TTC549 (cell line): ENCODE results near the gene PARD3B.

Experiments
- FAIRE-seq: peaks from 2 replicates; lab custom pipeline; 2012; peaks lifted over from hg19 to GRCh38; lab: Jason Lieb, UNC

The PARD3B gene

DNA sequence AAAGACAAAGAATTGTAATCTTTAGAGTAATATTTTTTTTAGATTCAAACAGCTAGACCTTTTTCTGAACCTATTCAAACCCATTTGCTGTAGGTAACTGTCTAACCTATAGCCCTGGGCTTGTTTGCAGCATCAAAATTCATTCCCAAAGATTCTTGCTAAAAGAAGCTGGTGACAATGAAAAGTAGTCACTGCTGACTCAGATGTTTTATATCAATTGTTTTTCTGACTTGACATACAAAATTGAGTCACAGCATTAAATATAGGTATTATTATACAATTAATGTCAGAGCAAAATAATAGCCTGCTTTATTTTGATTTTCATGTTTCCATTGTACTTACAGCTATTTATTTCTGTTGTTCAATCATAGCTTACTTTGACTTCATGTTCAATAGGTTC lies 816.7 kb downstream of the PARD3B start:
- FAIRE-seq, result no peak

DNA sequence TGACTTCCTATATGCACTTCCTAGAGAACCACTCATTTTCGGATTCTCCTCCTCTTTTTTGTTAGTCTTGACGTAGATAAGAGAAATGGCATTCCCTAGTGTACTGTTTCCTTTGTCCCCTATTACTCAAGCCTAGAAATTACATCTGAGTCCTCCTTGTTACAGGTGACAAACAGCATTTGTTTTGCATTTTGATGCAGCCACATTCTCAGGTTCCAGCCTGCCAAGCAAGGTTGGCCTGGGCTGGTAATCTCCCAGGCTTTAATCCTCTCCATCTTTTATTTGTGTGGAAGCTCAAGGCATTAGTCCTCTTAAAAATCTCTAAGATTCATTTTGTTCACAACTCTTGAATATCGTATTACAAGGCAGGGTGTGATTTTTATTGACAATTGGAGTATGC lies 819.0 kb downstream of the PARD3B start:
- no peak for FAIRE-seq

GRCh38 chr2:205366336-205367060 lies 821.2 kb downstream of the PARD3B start:
- FAIRE-seq, result no peak

DNA sequence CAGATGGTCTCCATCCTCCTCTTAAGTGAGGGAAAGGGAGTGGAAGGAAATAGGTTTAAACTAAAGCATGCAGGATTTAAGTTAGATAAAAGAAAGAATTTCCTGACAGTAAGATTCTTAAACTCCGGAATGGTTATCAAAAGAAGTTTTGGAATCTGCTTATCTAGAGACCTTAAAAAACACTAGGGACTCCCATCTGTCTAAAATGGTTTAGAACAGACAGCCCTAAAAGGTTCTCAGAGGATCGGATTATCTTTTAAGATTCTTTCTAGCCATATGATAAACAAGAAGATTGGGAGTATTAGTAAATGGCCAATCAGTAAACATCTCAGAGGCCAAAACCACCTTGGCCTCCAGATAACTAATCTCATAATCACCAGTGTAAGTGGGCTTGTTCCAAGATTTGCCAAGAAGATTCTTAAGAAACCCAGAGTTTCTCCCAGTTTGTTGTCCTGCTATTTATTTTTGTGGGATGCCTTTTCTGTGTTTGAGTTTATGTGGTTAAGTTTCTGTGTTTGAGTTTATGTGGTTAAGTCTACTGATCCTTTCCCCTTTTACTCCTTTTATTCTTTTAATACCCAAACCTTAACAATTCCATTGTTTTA lies 822.2 kb downstream of the PARD3B start:
- FAIRE-seq, result no peak

DNA sequence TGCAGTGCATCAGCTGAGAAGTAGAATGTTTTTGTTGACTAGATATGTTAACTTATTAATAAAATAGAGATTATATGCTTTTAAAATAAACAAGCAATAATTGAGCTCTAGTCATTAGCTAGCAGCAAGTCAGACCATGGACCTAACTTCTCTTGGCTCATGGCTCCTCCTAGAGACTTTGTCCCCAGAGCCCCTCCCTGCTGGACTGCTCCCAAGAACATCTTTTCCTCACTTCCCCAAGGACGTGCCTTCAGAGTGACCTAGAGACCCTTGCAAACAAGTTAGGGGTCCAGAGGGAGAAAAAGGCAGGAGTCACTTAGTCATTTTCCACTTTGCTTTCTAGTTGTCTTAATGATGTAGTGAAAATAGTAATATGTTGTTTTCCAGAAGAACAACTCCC lies 824.5 kb downstream of the PARD3B start:
- FAIRE-seq, result no peak

DNA sequence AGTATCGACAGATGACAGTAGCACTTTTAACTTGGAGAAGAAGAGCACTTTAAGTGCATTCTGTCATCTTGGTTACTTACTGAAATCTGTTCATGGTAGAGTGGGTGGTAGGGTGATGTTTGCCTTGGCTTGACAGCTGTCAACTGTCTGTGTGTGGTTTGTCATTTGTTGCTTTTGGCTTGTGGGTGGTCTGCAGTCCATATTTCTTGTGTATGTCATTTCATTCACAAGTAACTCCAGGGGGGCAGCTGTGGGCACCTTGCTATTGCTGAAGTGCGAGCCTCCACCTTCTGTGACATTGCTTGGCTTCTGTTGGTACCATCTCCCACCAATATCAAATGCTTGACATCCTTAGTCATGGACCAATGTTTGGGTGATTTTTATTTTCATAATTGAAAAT lies 825.5 kb downstream of the PARD3B start:
- no peak for FAIRE-seq

- FAIRE-seq, result no peak
These were observed 826.9 kb downstream of the PARD3B start for GRCh38 chr2:205372141-205372540.

DNA sequence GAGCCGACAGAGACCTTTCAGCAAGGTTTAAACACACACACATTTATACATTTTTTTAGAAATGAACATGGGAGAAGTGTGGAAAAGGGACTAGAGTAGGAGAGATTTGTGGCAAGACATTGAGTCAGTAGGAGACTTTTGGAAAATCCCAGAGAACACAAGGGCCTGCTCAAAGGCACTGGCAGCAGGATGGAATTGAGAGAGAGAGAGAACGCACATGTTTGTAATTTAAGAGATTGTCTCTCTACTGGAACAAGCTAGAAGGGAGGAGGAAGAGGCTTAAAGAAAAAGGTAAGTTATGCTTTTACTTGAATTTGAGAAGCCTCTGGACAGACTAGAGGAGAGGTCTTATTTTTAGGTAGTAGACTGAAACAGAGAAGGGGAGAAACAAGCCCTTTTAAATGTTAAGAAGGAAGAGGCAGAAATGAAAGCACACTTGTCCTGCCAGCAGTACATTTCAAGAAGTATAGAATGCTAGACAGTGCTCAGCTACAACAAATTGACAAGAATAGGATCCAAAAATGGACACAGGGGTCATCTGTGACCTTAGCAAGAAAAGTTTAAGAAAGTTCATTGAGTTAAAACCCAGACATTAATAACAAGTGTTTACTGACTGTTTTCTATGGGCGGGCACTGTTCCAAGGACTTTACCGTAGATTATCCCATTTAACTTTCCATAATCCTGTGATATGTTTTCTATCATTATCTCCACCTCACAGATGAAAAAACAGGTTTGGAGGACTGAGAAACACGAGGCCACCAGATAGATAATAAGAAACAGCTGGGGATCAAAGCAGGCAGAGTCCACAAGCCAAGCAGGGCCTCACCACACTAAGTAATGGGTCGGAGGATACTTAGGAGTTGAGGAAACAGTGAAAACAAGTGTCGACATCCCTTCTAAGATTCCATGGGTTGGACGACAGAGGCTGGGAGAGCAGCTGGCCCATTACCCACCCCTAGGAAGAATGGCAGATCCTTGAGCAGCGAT lies 830.5 kb downstream of the PARD3B start:
- no peak for FAIRE-seq

DNA sequence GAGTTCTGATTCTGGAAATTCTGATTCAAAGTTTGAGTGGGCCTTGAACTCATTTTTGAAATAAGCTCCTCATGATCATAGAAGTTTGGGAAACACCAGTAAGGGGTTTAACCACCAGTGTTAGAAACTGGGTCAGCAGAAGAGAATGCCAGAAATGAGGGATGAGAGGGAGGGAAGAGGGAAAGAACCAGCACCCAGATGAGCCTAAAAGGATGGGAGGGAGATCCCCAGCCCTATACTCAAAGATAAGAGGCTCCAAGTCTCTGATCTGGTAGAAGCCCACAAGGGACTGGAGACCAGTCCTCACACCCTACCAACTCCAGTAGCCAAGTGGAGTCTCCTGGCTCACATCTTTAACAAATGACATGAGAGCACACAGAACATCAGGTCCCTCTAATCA lies 832.0 kb downstream of the PARD3B start:
- FAIRE-seq, result no peak

GRCh38 chr2:205383601-205384000 lies 838.3 kb downstream of the PARD3B start:
- FAIRE-seq, result no peak

GRCh38 chr2:205386109-205386508 lies 840.8 kb downstream of the PARD3B start:
- no peak for FAIRE-seq

DNA sequence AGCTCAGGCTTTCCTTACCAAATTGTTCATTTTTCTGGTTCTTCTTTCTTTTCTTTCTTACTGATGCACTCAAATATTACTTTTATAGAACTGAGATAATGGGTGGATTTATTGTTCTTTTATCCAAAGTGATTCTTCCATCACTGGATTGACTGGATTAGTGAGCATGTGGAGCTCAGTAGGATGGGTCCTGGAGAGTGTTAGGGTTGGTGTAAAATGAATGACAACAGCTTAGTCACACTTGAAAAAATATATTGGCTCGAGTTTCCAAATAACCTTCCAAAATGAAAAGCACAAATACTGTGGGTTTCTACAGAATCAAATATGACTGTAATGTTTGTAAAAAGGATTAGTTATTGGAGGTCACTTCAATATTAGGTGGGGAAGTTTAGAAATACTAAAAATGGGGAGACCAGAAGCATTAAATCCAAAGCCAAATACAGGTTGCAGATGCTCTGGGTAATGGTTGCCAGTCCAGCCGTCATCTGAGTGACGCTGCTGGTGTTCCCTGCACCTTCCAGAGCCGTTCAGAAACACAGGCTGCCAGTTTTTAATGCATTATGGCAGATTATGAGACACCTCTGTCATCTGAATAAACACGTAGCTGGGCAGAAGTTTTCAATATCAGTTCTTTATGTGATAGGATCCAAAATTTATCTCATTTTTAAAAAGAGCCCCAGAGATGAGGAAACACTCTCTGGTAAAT lies 842.2 kb downstream of the PARD3B start:
- FAIRE-seq, result no peak

DNA sequence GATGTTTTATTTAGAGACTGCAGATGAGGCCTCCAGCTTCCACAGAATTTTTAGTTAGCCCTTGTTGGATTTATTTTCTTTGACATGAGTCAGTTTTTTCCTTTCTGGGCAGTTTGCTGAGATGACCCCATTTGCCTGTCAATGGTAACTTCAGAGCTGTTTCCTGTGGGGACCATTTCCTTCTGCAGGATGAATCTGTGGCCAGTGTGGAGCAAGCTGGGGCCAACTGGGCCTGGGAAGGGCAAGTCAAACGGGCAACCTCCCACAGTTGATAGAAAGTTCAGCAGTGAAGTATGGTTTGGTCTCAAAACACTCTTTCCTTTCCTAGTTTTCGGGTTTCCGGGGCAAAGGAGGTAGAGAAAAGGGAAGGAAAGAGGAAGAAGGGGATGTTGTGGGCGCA lies 845.6 kb downstream of the PARD3B start:
- FAIRE-seq, result no peak

GRCh38 chr2:205401511-205401910 lies 856.2 kb downstream of the PARD3B start:
- no peak for FAIRE-seq

DNA sequence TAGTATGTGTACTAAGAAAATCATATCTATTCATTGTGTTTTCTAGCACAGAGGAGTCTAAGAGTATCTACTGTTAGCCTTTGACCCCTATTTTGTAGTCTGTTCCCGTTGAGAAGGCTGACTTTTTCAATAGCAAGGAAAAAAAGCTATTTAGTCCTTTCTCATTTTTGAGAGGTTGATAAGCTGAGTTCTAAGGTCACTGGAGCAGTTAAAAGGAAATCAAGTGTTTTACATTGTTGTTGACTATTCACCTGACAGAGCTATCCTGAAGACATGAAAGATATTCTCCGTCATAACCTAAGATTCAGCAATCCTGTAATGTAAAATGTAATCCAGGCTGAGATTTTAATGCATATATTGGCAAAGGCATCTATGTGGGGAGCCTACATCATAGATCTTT lies 856.7 kb downstream of the PARD3B start:
- no peak for FAIRE-seq

DNA sequence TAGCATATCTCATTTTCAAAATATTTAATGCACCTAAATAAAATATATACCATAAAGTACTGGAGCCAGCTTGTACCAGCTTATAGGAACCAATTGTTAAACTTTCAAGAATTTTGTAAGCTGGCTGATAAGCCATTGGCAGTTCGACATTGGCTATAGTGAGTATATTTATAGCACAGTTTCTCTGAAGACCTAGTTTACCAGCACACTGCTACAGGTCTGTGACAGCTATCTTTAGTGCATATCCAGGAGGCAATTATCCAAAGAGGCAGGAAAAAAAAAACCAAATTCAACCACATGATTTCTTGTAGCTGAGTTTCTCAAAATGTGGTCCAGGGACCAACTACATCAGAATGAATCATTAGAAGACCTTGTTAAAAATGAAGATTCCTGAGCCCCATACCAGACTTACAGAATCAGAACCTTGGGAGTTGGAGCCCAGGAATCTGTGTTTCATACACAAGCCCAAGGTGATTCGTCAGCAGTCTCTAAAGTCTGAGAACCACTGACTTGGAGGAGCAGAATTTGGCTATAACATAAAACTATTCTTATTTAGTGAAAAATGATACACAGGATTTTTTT lies 858.1 kb downstream of the PARD3B start:
- no peak for FAIRE-seq

DNA sequence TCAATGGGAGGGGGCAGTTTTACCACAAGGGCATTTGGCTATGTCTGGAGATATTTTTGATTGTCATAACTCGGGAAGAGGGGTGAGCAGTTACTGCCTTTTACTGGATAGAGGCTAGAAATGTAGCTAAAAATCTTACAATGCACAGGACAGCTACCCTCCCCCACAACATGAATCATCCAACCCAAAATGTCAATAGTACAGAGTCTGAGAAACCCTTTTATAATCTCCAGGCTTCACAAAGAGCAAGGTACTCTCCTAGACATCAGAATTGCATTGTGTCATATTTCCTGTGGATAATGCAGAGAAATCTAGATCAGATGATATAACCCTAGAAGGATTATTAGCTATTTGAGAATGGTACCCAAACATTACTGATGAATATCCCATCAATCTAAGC lies 859.9 kb downstream of the PARD3B start:
- no peak for FAIRE-seq

DNA sequence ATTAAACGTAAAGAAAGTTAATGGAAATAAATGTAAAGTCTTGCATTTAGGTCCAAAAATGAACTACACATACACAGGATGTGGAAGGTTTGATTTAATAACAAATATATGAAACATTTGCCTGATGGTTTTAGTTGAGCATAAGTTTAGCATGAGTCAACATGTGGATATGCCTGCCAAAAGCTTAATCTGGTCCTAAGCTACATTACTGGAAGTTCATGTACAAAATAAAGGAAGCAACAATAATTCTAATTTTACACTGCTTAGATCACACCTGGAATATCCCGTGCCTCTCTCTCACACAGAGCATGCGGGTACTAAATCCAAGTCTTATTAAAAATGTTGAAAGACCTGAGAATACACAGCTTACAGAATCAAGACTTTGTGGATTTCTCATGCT lies 860.5 kb downstream of the PARD3B start:
- FAIRE-seq, result no peak

GRCh38 chr2:205407984-205408383 lies 862.7 kb downstream of the PARD3B start:
- FAIRE-seq, result no peak

GRCh38 chr2:205408696-205409095 lies 863.4 kb downstream of the PARD3B start:
- no peak for FAIRE-seq

- no peak for FAIRE-seq
These were observed 864.1 kb downstream of the PARD3B start for GRCh38 chr2:205409411-205409810.

GRCh38 chr2:205411558-205411957 lies 866.3 kb downstream of the PARD3B start:
- no peak for FAIRE-seq
